HG03558 (cell line): ENCODE data around the gene PDZD7.

Experiments used
- ATAC-seq: cut with Tn5 transposase; IDR thresholded peaks from one replicate; pipeline ENCODE4 v1.9.1; 2021; ENCODE audit warnings: moderate number of reproducible peaks; ENCODE audit not compliant: unreplicated experiment; ENCODE audit errors: extremely low read depth

PDZD7 gene

DNA sequence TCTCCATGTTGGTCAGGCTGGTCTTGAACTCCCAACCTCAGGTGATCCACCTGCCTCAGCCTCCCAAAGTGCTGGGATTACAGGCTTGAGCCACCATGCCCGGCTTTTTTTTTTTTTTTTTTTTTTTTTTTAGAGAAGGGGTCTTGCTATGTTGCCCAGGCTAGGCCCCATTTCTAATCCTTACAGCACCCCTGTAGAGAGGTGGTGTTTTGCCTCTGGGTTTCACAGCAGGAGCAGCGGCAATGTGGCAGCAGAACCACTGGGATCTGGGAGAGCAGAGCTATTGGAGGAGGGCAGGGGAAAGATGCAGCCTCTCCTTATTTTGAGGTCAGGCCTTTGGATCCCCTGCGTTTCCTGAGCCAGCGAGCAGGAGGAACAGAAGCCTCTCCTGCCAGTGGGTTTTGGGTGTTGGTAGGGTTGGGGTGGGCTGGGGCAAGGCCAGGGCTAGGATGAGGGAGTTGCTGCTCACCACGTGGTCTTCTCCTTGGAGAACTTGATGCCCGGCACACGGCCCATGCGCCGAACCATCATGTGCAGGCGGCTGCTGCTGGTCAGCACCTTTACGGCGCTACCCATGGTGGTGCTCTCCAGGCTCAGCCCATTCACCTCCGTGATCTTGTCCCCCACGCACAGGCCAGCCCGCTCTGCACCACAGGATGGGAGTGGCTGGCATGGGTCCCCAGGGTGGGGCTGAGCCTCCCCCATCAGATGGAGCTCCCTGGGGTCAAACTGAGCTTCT, 7.8 kb downstream of the PDZD7 start:
- no peak for ATAC-seq

DNA sequence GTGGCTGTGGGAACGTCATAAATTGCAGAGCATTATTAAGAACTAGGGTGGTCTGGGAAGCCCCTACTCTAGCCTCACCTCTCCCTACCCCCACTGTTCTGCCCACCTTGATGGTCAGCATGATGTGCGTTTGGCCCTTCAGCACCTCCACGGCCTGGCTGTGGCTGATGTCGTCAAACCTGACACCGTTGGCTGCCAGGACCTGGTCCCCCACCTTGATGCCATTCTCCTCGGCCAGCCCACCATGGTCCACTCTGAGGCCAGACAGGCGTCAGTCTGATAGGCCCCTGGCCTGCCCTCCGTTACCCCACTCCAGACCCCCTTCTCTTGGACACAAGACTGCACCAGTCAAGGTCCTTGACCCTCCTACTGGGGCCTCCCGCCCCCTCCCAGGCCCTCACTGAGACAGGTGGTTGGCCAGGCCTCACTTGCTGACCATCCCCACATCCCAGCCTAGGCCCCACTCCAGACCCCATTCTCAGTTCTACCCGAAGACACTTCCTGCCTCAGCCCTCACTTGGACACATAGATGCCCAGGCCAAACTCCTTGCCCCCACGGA, 9.2 kb downstream of the PDZD7 start:
- ATAC-seq, result no peak

DNA sequence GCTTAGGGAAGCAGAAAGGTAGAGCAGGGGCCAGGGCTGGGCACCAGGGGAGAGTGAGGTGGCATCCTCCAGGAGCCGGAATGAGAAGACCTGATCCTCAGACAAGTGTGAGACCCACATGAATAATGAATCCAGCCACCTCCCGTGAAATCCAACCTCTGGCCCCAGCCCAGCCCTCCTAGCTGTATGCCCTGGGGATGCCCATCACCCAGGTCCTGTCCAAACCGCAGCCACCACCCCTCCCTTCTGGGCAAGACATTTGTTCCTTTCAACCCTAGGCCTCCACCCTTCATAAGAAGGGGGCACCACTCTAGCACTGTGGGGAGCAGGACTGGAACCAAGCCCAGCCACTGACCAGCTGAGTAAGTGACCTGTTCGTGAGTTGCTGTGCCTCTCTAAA, 9.7 kb downstream of the PDZD7 start:
- no peak for ATAC-seq

DNA sequence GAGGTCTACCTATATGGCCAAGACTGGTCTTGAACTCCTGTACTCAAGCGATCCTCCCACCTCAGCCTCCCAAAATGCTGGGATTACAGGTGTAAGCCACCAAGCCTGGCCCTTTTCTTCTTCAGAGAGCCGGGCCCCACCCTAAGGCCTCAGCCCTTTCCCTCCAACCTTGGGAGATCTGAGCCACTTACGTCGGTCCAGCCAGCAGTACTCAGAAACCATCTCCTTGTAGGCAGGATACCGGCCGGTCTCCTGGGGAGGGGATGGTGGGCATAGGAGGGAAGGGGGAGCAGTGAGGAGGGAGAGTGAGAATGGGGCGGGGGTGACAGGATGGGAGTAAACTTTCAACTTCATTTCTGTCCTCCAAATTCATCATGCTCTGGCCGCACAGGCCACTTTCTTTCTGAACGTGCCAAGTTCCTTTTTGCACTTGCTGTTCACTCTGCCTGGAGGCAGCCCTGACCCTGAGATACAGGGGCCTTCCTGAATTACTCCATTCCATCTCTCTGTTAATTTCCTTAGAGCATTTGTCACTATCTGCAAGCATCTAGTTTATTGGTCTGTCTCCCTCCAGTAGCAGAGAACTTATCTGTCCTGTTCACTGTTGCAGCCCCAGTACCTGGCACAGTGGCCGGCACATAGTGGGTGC, 10.4 kb downstream of the PDZD7 start:
- ATAC-seq, result no peak

DNA sequence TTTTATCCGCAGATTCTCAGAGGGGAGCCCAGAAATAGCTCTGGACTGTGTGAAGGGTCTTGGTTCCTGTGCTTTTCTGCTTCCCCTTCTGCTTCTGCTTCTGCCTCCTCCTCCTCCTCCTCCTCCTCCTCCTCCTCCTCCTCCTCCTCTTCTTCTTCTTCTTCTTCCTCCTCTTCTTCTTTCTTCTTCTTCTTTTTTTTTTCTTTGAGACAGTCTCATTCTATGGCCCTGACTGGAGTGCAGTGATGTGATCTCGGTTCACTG, 11.6 kb downstream of the PDZD7 start:
- no peak for ATAC-seq

DNA sequence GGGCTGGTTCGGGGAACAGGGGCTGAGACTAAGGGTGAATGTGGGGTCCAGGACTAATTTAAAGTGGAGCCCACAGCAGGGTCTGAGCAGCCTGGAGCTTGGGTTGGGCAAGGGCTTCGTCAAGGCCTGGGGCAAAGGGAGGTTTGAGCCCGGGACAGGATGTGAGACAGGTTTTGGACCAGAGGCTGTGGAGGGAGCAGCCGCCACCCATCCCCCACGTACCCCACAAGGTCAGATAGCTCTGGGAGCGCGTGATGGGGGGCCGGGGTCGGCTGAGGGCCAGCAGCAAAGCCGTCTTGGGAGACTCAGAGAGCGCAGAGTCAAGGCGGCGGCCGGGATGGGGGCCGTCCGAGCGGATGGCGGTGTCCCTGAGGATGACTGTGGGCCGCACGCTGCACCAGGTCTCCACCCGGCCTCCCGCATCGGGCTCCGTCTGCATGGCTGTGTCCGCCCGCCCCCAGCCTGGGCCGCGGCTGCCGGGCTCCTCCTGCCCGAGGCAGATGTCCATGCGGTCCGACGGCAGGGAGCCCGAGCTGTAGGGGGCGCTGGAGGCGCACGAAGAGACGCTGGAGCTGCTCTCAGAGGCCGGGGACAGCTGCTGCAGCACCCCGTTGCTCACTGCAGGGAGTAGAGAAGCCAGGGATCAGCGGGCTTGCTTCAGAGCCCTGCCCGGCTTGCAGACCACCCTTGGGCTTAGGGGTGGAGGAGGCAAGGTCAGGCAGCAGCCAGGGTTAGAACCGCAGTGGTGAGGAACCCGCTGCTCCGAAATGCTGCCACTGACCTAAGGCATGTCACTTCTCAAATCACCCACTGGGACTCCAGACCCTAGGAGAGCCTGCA, 12.1 kb downstream of the PDZD7 start:
- ATAC-seq, result no peak

DNA sequence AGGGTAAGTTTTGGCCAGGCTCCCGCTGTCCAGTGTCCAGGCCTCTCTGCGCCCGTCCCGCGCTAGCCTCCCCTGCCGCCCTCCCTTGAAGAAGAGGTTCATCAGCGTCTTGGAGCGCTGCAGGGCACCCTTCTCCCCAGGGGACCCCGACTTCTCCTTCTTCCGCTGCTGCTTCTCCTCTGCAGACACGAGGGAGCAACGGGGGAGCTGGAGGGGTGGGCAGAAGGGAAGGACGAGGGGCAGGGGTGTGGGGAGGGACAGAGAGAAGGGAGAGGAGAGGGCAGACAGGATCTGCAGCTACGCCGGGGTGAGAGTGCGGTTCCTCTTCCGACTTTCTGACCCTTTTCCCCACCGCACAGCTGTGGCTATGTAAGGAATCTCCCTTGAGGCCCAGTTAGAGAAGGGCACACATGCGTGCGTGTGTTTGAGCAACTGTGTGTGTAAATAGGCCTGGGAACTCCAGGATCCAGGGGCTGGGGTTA, 12.8 kb downstream of the PDZD7 start:
- no peak for ATAC-seq

DNA sequence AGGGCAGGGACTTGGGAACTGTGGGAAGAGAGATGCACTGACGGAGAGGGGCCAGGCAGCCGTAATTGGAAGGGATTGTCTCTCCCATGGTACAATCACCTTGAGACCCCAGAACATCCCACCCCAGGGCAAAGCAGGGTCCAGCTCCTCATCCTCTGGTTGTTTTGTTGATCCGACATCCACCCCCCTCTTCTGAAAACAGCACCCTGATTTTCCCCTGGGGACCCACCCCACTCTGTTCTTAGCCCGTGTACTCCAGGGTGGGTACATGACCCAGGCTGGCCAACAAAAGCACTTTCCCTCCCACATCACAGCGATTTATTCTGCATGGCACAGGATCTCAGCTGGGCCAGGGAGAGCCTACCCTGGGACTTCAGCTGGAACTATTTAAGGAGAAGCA, 14.1 kb downstream of the PDZD7 start:
- no peak for ATAC-seq

DNA sequence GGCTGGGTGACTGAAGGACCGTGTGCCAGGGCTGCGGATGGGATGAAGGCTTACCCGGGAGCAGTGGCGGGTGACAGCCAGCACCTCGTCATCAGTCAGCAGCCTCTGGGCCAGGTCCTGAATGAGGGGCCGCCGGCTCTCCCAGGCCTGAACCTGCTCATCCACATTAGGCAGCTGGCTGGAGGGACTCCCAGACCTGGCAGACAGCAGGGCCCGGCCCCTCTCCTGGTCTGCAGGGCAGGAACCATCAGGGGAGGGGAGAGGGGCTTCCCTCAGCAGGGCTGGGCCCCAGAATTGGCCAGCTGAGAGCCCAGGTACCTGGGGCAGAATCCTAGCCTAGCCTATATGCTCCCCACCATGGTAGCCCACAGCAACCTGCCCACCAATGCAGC, 15.4 kb downstream of the PDZD7 start:
- ATAC-seq, result no peak

DNA sequence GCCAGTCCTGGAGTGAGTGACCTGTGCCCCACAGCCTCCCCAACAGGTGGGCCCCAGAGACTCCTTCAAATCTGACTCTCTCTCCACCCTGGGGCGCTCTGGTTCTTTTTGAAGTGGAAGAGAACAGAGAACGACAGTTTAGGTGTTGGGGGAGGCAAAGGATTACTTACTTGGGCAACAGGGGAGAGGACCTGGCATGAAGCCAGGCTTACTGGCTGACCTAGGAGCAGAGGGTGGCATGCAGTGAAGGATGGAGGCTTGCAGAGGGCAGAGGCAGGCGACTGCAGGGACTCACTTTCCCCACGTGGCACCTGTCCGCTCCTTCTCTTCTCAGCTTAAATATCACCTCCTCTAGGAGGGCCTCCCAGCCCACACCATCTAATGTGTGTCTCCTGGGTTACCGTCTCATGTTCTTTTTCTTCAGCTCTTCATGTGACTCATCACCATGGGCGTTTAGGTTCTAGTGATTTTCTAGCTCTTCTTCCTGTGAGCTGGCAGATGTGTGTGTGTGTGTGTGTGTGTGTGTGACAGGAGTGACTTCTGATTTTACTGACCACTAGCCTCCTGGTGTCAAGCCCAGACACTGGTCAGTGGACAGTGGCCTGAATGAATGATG, 15.9 kb downstream of the PDZD7 start:
- no peak for ATAC-seq

DNA sequence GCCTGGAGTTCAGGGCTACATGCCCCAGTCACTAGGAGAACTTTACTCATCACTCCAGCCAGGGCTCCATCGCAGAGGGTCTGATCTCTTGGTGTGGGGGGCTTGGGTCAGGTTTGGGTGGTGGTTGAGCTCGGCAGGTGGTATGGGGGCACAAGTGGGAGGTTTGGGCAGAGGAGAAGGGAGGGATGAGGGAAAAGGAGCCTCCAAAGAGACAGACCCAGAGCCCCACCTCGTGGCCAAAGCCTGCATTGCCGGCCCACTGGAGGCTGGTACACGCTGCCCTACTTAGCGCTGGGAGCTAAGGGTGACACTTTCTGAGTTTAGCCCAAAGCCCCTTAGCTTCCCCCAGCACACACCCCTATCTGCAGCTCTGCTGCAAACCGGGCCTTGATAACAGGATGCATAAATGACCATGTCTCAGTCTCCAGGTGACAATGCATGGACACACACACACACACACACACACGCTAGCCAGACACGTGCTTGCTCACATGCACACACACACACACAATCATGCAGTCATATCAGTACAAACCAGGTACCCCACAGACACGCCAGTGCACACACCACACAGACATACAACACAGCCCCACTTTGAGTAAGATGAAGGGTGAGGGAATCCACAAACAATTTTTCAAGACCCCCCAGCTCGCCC, 16.6 kb downstream of the PDZD7 start:
- ATAC-seq, result no peak

DNA sequence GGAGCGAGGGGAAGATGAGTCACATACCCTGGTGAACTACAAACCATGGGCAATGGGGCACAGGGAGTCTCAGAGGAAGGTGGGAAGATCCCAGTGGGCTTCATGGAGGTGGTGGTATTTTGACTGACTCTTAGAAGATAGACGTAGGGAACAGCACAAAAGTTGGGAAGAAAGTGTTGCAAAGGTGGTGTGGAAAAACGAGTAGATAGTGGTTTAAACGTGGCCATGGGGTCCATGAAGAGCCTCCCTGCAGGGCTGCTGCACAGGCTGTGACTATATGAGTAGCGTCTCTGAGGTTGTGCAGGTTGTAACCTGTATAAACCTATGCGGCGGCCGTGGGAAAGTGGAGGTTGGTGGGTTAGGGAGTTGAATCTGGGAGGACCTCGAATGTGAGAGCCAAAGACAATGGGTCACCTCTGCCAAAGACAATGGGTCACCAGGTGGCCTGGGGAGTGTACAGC, 17.5 kb downstream of the PDZD7 start:
- ATAC-seq, result no peak

DNA sequence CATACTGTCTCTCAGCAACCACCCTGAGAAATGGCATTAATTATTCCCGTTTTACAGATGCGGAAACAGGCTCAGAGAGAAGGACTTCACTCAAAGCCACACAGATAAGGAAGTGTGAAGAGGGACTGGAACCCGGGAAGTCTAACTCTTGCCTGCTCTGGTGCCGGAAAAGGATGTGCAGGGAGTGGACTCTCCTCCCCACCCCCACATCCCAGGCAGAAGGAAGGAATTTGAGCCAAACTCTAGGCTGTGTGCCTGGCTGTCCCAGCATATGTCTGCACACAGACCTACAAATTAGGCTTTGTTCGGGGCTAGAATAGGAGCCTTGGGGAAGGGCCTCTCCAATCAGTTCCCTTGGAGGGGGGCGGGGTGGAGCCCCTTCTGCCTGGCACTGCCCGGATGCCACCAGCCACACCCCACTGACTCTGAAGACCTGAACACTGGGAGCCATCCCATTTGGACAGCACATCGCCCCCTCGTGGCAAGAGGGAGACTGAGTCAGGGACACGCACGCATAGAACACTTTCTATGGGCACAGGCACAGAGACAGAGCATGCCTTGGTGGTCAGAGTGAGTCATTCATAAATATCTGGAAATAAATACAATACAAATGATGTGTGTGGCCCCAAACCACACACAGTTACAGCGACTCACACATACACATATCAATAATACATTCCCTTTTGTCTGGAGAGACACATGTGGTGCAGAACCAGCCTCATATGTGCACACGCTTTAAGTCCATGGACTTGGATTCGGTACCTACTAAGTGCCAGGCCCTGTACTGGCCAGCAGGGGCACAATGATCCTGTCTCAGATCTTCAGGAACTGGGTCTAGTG, 18.2 kb downstream of the PDZD7 start:
- ATAC-seq, result no peak

DNA sequence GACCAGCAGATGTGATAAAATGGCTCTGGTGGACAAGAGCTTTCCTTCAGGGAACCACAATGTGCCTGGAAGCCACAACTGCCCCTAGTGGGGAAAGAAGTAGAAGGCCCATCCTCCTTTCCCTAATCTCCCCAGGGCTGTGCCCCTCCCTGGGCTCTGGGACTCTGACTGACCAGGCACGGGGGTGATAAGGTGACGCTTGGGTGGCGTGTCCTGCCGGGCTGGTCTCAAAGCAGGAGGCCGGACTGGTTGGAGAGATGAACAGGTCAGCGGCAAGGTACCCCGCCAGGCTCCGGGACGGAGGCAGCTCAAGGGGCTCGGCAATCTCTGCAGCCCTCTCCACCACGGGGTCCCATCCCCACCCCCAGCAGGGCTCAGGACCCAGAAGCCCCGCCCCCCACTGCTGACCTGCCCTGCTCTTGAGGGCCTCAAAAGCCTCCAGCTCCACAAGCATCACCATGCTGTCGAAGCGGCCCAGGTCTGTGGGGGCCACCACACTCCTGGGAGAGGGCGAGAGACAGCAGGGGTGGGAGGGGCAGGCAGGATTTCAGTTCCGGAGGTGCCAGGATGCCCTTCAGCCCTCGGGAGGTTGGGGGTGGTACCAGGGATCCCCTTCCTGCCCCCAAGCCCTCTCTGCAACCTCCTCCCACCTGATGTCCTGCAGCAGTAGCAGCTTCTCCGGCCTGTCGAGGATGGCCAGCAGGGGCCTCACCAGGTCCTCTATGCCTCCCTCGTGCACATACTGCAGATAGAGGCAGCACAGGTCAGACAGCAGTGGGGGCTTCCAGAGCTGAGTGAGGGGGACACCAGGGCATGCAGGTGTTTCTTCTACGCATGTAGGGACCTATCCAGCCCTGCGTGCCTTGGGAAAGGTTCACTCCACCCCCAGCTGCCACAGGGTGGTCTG, 19.2 kb downstream of the PDZD7 start:
- no peak for ATAC-seq

DNA sequence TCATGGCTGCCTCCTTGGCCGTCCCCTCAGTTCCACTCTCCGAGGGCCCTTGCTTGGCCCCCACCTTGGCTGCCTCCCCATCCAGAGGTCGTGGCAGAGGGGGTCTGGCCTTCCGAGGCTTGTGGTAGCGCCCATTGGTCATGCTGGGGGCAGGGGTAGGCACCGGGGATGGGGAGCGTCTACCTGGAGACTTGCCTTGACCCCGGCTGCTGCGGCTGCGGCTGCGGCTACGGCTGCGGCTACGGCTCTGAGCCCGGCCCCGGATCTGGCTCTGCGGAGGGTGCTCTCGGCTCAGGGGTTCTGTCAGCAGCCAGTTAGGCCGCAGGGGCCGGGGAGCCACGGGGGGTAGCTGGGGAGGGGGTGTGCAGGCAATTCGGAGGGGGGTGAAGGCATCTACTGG, 20.6 kb downstream of the PDZD7 start:
- no peak for ATAC-seq

DNA sequence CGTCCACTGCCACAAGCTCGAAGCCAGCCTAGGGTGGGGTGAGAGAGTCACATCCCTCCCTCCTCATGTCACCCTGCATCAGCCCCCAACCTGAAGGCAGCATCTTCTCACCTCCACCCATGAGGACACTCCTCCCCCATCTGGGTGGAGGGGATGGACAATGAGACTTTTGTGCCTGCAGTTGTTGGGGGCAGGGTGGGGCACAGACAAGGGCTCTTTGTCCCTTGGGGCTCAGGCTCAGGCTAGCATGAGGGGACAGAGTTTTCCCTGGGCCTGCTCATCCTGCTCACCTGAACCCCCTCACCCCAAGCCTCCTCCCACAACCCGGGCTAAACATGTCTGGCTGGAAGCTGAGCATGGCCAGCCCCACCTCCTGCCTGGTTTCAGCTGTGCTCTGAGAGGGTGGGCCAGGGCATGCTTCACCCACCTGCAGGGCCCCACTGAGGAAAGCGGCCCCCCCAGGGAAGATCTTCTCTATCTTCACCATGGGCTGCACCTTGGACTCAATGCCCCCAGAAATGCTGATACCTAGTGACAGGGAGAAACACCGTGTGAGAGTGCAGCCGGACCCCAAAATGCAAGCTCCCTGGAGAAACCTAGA, 22.0 kb downstream of the PDZD7 start:
- no peak for ATAC-seq

DNA sequence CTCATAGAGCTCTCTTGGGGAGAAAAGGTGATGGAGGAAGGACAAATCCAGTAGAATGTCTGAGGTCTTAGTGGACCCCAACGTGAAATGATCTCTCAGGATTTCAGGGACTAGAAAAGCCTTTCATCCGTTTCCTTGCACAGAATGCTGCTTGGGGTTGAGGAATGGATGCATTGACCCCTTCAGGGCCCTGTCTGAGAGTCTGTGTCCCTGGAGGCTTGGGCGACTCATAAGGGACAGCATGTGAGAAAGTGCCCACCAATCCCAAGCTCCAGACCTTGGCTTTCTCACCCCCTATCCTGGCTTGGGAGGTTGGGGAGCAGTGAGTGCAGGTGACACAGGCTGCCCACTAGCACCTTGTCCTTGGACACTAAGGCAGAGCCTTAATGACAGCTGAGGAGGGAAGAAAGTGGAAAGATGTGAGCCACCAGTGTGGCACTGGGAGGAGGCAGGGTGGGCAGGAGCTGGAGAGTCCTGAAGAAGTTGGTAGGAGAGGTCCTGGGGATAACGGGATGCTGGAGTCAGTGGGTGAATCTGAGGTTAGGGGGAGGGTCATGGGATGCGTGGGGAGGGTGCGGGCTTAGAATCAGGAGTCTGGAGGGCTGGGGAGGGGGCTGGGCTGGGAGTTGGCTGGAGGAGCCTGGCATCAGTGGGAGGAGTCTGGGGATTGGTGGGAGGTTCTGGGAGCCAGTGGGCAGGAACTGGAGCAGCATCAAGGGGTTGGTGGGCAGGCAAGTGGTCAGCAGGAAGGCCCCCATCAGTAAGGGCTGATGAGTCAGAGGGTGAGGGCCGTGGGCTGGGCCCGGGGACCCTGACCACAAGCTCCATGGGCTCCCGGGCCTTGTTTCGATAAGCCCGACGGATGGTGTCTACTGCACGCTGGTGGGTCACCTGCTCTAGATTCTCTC, 22.8 kb downstream of the PDZD7 start:
- ATAC-seq, result no peak
